ENCODE measurements around the gene PCBP3. TPM values are rescaled to one million over a fixed set of nuclear protein-coding genes. Genes with fewer than 3 reads are reported as not detected.
"Not testable (repeated sequence)": the region's sequence is repeated elsewhere in the genome, so short reads cannot be mapped to it uniquely, and the experiment has no call there.

PCBP3 gene
- total and polyA plus RNA-seq, 2 of the 8 experiments (the other 6 are each of a cell fraction or from before 2014, with no cell fraction given), result 3.5 to 6.3 TPM

GRCh38 chr21:45620201-45620923 lies 23.2 kb upstream of the PCBP3 start (continued):
- TF ChIP-seq SP1 (IDR thresholded peaks at IDR 0.05; ENCODE audit: low read depth, low read length) (no peak), BCL11A (IDR thresholded peaks at IDR 0.05; ENCODE audit: low read depth in 2 of 2, low read length in 2 of 2) (no peak), CTBP2 (IDR thresholded peaks at IDR 0.05; ENCODE audit: borderline replicate concordance, insufficient read depth, insufficient read length, low read length) (no peak), ASH2L (IDR thresholded peaks at IDR 0.05; ENCODE audit: low read length) (no peak), CEBPB (IDR thresholded peaks at IDR 0.05; ENCODE audit: low read depth, low read length) (no peak), CHD2 (IDR thresholded peaks at IDR 0.05; ENCODE audit: low read length) (no peak), POLR2AphosphoS5 (IDR thresholded peaks at IDR 0.05; ENCODE audit: low read depth, low read length) (no peak)

- not testable (repeated sequence) for FAIRE-seq; H3K4me1 ChIP-seq (replicated peaks in 1 of 4; ENCODE audit: control insufficient read depth in 3 of 4, insufficient read depth in 4 of 4, low read length in 3 of 4)
- 0 out of 2 replicates have a peak overlapping the region, but pooled peaks have one; percentile 40 for H4K8ac ChIP-seq (ENCODE audit: extremely low read depth, insufficient read depth, low read length)
These were observed 21.8 kb upstream of the PCBP3 start for GRCh38 chr21:45621435-45622331.

More at GRCh38 chr21:45621435-45622331, 21.8 kb upstream of the PCBP3 start:
- H2BK120ac ChIP-seq (replicated peaks; ENCODE audit: low read depth, low read length); H2BK20ac ChIP-seq (ENCODE audit: low read length); H3K4me3 ChIP-seq (ENCODE audit: extremely low read depth in 1 of 4, insufficient read depth in 2 of 4, low read depth in 3 of 4, low read length in 4 of 4); H3K56ac ChIP-seq (replicated peaks; ENCODE audit: insufficient read length, low read depth, low read length); H3K9ac ChIP-seq (replicated peaks in 1 of 4; ENCODE audit: extremely low read depth in 1 of 4, low read depth in 3 of 4, low read length in 3 of 4); H3K23ac ChIP-seq (ENCODE audit: insufficient read length); H4K20me1 ChIP-seq (replicated peaks in 1 of 2; ENCODE audit: control insufficient read depth in 1 of 2, insufficient read depth in 2 of 2, low read length in 2 of 2); H3K4ac ChIP-seq (replicated peaks; ENCODE audit: insufficient read length, low read depth, low read length); H3K27me3 ChIP-seq (replicated peaks in 1 of 4; ENCODE audit: control insufficient read depth in 3 of 4, extremely low read depth in 1 of 4, insufficient read depth in 3 of 4, low read length in 3 of 4); H2BK5ac ChIP-seq (ENCODE audit: low read depth, low read length); H3K14ac ChIP-seq (ENCODE audit: insufficient read length); H3K23me2 ChIP-seq (ENCODE audit: low read depth, low read length); H2BK15ac ChIP-seq (ENCODE audit: low read length); H2BK12ac ChIP-seq (ENCODE audit: low read depth, low read length); H2AFZ ChIP-seq (ENCODE audit: low read length); POLR2A ChIA-PET (ENCODE audit: partially characterized antibody); H2AK5ac ChIP-seq (ENCODE audit: low read depth, low read length); H3K4me2 ChIP-seq (ENCODE audit: insufficient read depth in 1 of 2, low read depth in 2 of 2, low read length in 2 of 2); H3K36me3 ChIP-seq (ENCODE audit: control insufficient read depth in 2 of 4, insufficient read depth in 4 of 4, low read length in 3 of 4); H3K79me1 ChIP-seq (ENCODE audit: low read depth, low read length); H4K5ac ChIP-seq (ENCODE audit: insufficient read length, low read depth, low read length); H3K79me2 ChIP-seq (ENCODE audit: control insufficient read depth in 1 of 2, insufficient read depth in 2 of 2, low read length in 2 of 2); H3K9me3 ChIP-seq (ENCODE audit: insufficient read depth in 2 of 2, low read depth in 1 of 2, low read length in 1 of 2); DNase-seq (ENCODE audit: low read depth in 1 of 2, low spot score in 2 of 2); H3K27ac ChIP-seq (ENCODE audit: low read depth, low read length); H3K18ac ChIP-seq (ENCODE audit: extremely low read depth, low read length): not testable (repeated sequence)
- CTCF ChIA-PET (ENCODE audit: partially characterized antibody), result interaction anchor here (1.1 kb wide), 2 partner anchors 19 to 27 kb away, joined by 3 read pairs; no protein-coding TSS in a partner anchor
- WGBS, 2 experiments (ENCODE audit: extremely low coverage in 1 of 2, insufficient coverage in 1 of 2, insufficient read length in 1 of 2, insufficient replicate concordance in 2 of 2, low coverage in 1 of 2, low lambda C conversion rate in 2 of 2, missing lambda C conversion rate in 1 of 2), result 89% methylated on average over 10 of the region's 10 CpGs; no CpG with 5 or more reads in 1 of the 2 experiments
- peak overlapping the region; percentile 79 for H4K91ac ChIP-seq (replicated peaks; ENCODE audit: insufficient read length, low read length)
